NB4 (cell line): ENCODE results near the gene IDS.
A peak's percentile ranks its signal among the peaks of the same experiment; 100 is the strongest.
"Not testable (repeated sequence)": the region's sequence is repeated elsewhere in the genome, so short reads cannot be mapped to it uniquely, and the experiment has no call there.

Source experiments
- DNase-seq: peaks from one replicate; pipeline ENCODE4 v3.0.0; 2010; ENCODE audit warnings: low read depth
- H3K4me3 ChIP-seq: one replicate; pipeline ENCODE4 v1.5.1; 2011; ENCODE audit warnings: mild to moderate bottlenecking, low read depth, low read length, moderate library complexity
- CTCF ChIP-seq: IDR thresholded peaks from one replicate; pipeline ENCODE4 v1.5.1; 2012; ENCODE audit warnings: low read depth, low read length
- MAX ChIP-seq: IDR thresholded peaks from 2 replicates; pipeline ENCODE4 v1.6.1; 2011; ENCODE audit warnings: low read depth, low read length
- MYC ChIP-seq: IDR thresholded peaks from 2 replicates; pipeline ENCODE4 v1.6.1; 2011; ENCODE audit warnings: low read depth, low read length
- POLR2A ChIP-seq: IDR thresholded peaks from 2 replicates; pipeline ENCODE4 v1.6.1; 2011; ENCODE audit warnings: mild to moderate bottlenecking; ENCODE audit not compliant: insufficient read length; ENCODE audit errors: extremely low read depth

Gene IDS

GRCh38 chrX:149540621-149541520 is 35.8 kb upstream of the IDS start, which contains the start of gene EOLA1:
Gene EOLA1, plus strand, starts transcription at chrX:149541012. Its CDS starts 4,619 bp downstream, at chrX:149545631.
- H3K4me3 ChIP-seq, result peak within 1 kb of the TSS; percentile 80
- DNase-seq, result peak; percentile 97
- TF ChIP-seq MAX (peak; percentile 71), POLR2A (peak; percentile 37), MYC (no peak)

GRCh38 chrX:149540131-149540620 is 35.1 kb upstream of the IDS start:
- peak overlapping the region; percentile 80 for H3K4me3 ChIP-seq
- TF ChIP-seq POLR2A (no peak), CTCF (no peak)
- DNase-seq, result peak; percentile 90

GRCh38 chrX:149539283-149540130 is 34.4 kb upstream of the IDS start:
- TF ChIP-seq MAX, result no peak
- TF ChIP-seq CTCF, result no peak
- no peak for TF ChIP-seq POLR2A
- TF ChIP-seq MYC, result no peak
- peak; percentile 96 for DNase-seq
- peak overlapping the region; percentile 54 for H3K4me3 ChIP-seq

- not testable (repeated sequence) for DNase-seq, H3K4me3 ChIP-seq
Measured at GRCh38 chrX:149537474-149537873, 32.4 kb upstream of the IDS start.

- DNase-seq, H3K4me3 ChIP-seq: not testable (repeated sequence)
Measured at GRCh38 chrX:149534926-149535602, 30.0 kb upstream of the IDS start.

GRCh38 chrX:149533999-149534398 is 28.9 kb upstream of the IDS start:
- DNase-seq, H3K4me3 ChIP-seq: not testable (repeated sequence)

- not testable (repeated sequence) for DNase-seq, H3K4me3 ChIP-seq
Measured at GRCh38 chrX:149532868-149533267, 27.8 kb upstream of the IDS start.

GRCh38 chrX:149531599-149531998 is 26.5 kb upstream of the IDS start:
- DNase-seq, result peak; percentile 64
- no peak for TF ChIP-seq MAX
- TF ChIP-seq MYC, result no peak
- TF ChIP-seq CTCF, result no peak
- no peak for TF ChIP-seq POLR2A
- no peak overlapping the region for H3K4me3 ChIP-seq
